Fibroblast of lung (primary cell): ENCODE measurements around the gene WNK2.
"Not testable (repeated sequence)": the region's sequence is repeated elsewhere in the genome, so short reads cannot be mapped to it uniquely, and the experiment has no call there.

Experiments
- EZH2 ChIP-seq: IDR thresholded peaks from 2 replicates; pipeline ENCODE4 v1.5.1; 2012; ENCODE audit warnings: low read length, control low read depth, mild to moderate bottlenecking; ENCODE audit errors: missing control alignments
- TF ChIP-seq, protein P1 (sequence below), 2 donors: IDR thresholded peaks in 1 of 2; conservative IDR thresholded peaks in 1 of 2; 1 replicate in 1 of 2; 2 replicates in 1 of 2; pipeline ENCODE4 v1.5.1; 2011 to 2012; ENCODE audit warnings: low read length in 2 of 2, control low read depth in 1 of 2, inconsistent platforms in 1 of 2, low read depth in 1 of 2, mild to moderate bottlenecking in 1 of 2

DNA sequence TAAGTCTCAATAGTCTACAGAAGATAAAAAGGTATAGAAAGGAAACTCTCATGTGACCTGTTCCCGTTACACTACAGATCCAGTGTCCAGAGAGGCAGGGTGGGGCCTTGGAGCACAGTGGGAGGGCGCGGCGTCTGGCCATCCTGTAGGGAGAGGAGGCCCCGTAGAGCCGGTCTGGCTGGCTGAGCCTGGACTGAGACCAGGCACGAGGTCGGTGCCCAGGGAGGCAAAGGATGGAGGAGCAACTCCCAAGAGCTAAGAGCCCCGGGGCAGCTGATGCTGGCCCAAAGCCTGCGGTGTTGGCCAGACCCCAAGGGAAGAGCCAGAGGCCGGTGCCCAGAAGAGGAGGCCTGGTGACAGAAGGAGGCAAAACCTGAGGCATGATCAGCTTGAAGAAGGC is 158.5 kb downstream of the WNK2 start:
- TF ChIP-seq, protein P1, sequence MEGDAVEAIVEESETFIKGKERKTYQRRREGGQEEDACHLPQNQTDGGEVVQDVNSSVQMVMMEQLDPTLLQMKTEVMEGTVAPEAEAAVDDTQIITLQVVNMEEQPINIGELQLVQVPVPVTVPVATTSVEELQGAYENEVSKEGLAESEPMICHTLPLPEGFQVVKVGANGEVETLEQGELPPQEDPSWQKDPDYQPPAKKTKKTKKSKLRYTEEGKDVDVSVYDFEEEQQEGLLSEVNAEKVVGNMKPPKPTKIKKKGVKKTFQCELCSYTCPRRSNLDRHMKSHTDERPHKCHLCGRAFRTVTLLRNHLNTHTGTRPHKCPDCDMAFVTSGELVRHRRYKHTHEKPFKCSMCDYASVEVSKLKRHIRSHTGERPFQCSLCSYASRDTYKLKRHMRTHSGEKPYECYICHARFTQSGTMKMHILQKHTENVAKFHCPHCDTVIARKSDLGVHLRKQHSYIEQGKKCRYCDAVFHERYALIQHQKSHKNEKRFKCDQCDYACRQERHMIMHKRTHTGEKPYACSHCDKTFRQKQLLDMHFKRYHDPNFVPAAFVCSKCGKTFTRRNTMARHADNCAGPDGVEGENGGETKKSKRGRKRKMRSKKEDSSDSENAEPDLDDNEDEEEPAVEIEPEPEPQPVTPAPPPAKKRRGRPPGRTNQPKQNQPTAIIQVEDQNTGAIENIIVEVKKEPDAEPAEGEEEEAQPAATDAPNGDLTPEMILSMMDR (conservative IDR thresholded peaks at IDR 0.05 in 1 of 2, IDR thresholded peaks at IDR 0.05 in 1 of 2; ENCODE audit: low read depth in 1 of 2, low read length in 2 of 2): not testable (repeated sequence)
- TF ChIP-seq EZH2: not testable (repeated sequence)
